ENCODE measurements around the gene CRYM.

The CRYM gene

DNA sequence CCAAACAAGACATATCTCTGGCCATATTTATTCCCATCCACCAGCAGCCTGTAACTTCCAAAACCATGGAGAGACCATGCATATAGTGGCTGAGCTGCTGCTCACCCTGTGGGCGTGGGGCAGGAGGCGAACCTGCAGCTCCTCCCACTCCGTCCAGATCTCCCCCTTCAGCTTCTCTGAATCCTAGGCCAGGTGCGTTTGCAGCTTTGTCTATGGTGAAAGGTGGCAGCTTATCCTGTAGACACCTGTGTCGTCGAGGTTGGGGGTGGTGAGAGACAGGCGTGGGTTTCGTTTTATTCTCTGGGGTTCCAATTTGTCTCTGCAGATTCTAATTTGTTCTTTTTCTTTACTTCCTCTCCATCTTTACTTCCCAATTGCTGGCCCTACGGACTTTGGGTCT, 54.3 kb downstream of the CRYM start:
- TF ChIP-seq, protein P1, sequence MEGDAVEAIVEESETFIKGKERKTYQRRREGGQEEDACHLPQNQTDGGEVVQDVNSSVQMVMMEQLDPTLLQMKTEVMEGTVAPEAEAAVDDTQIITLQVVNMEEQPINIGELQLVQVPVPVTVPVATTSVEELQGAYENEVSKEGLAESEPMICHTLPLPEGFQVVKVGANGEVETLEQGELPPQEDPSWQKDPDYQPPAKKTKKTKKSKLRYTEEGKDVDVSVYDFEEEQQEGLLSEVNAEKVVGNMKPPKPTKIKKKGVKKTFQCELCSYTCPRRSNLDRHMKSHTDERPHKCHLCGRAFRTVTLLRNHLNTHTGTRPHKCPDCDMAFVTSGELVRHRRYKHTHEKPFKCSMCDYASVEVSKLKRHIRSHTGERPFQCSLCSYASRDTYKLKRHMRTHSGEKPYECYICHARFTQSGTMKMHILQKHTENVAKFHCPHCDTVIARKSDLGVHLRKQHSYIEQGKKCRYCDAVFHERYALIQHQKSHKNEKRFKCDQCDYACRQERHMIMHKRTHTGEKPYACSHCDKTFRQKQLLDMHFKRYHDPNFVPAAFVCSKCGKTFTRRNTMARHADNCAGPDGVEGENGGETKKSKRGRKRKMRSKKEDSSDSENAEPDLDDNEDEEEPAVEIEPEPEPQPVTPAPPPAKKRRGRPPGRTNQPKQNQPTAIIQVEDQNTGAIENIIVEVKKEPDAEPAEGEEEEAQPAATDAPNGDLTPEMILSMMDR (IDR thresholded peaks at IDR 0.05; ENCODE audit: low read depth, low read length, missing control alignments) = no peak
- no peak for DNase-seq (ENCODE audit: low read depth)
- H3K4me3 ChIP-seq (ENCODE audit: low read depth, low read length) = no peak overlapping the region

DNA sequence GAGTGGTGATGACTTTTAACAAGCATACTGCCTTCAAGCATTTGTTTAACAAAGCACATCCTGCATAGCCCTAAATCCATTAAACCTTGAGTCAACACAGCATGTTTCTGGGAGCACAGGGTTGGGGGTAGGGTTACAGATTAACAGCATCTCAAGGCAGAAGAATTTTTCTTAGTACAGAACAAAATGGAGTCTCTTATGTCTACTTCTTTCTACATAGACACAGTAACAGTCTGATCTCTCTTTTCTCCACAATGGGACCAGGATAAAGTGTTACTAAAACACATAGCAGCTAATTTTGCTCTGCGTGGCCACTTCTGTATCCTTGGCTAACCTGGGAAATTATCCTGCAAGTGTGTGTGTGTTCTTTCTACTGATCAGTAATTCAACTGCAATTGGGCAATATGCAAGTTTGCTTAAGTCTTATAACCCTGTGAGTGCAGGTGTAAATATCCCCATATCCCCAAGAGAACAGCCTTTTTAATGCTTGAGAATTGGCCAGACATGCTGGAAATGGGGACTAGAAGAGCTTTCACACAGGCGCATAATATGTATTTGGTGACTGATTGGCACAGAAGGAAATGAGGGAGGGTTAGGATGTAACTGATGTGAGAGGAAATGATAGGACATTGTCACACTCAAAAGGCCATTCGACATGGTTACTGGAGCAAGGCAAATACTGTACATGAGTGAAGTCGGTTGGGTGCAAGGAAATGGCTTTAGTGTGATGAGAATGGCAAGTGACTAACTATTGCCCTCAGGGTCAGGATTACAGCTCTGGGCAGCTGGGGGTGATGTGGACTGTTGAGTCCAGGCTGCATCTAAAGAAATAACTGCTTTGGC, 55.4 kb downstream of the CRYM start:
- no peak for DNase-seq (ENCODE audit: low read depth)
- TF ChIP-seq, protein P1 (IDR thresholded peaks at IDR 0.05; ENCODE audit: low read depth, low read length, missing control alignments) = no peak
- H3K4me3 ChIP-seq (ENCODE audit: low read depth, low read length) = no peak overlapping the region

DNA sequence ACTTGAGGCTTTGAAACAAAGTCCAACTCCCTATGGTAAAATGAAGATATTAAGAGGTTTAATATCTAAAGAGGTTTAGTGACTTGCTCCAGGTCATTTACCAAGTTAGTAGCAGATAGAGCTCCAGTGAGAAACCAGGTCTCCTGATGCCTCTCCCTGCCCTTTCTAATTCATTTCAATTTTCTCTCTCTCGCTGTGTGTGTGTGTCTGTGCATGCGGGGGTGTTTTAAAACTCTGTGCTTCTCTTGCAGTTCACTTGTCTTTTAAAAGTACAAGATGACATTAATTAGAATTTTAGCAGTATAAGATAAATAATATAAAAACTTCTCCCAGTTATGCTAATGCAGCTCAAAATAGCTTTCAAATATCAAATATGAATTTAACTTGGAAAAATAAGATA, 58.5 kb downstream of the CRYM start:
- TF ChIP-seq, protein P1 (IDR thresholded peaks at IDR 0.05; ENCODE audit: low read depth, low read length, missing control alignments) = no peak
- H3K4me3 ChIP-seq (ENCODE audit: low read depth, low read length) = no peak overlapping the region
- DNase-seq (ENCODE audit: low read depth) = no peak

DNA sequence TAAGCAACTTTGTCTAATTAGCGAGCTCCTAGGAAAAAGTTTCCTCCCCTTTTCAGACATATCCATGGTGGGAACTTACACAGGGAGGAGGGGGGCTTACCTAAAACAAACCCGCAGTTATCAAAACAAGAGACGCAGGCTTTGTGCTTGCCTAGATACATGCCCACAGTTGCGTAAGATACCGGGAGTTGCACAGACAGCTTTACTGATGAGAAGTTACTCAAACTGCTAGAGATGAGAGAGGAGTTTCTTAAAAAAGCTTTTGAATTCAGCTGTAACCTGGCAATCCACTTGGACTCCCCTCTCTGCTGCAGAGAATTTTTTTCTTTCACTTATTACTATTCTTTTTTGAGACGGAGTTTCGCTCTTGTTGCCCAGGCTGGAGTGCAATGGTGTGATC, 59.9 kb downstream of the CRYM start:
- DNase-seq (ENCODE audit: low read depth) = no peak
- TF ChIP-seq, protein P1 (IDR thresholded peaks at IDR 0.05; ENCODE audit: low read depth, low read length, missing control alignments) = no peak
- no peak overlapping the region for H3K4me3 ChIP-seq (ENCODE audit: low read depth, low read length)

DNA sequence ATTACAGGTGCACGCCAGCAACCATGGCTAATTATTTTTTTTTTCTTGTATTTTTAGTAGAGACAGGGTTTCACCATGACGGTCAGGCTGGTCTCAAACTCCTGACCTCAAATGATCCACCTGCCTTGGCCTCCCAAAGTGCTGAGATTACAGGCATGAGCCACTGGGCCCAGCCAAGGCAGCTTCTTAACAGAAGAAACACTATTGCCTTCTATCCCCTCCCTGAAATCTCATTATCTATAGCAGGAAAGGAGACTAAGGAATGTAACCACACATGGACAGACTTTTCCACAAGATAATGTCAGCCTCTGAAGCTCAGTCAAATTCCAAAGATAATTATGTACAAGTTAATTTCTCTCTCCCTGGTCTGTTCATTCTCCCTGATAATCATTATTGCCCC, 61.0 kb downstream of the CRYM start:
- no peak overlapping the region for H3K4me3 ChIP-seq (ENCODE audit: low read depth, low read length)
- TF ChIP-seq, protein P1 (IDR thresholded peaks at IDR 0.05; ENCODE audit: low read depth, low read length, missing control alignments) = no peak
- DNase-seq (ENCODE audit: low read depth) = no peak

DNA sequence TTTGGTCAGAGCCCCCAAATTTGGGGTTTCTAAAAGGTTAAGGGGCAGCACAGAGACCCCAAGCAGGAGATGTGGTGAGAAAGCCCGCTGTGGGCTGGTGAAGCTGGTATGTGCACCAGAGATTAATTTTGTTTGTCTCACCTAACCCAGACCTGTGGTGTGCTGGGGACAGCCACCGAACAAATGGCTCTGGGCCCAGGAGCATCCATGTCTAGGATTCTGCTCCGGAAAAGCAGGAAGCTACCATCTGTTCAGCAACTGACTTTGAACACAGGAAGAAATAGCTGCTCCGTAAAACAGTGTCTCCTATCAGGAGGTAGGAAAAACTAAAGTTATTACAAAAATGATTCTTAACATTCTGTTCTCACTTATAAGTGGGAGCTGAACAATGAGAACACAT, 64.0 kb downstream of the CRYM start:
- TF ChIP-seq, protein P1 (IDR thresholded peaks at IDR 0.05; ENCODE audit: low read depth, low read length, missing control alignments) = no peak
- H3K4me3 ChIP-seq (ENCODE audit: low read depth, low read length) = no peak overlapping the region
- DNase-seq (ENCODE audit: low read depth) = no peak

DNA sequence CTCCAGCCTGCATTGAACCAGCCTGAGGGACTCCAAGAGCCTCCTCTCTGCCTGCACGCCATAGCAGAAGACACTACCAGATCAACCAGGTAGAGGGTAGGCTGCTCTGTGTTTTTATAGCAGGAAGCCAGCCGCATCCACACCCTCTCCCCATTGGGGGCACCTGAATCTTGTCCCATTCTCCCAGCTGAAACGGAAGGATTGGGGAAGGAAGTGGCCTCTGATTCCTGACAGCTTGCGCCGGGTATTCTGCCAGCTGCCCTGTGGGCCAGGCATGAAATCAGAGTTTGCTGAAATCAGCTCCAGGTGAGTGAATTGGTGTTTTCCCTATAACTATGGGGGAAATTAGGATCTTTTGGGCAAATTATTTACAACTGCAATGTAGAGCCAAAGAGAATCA, 66.6 kb downstream of the CRYM start, which contains the start of gene ZP2:
ZP2 (minus strand) TSS at position 89 of the 400 bp plus-strand sequence; CDS start at position 62, 27 bp downstream.
- TF ChIP-seq, protein P1 (IDR thresholded peaks at IDR 0.05; ENCODE audit: low read depth, low read length, missing control alignments) = no peak
- no peak within 1 kb of the TSS for H3K4me3 ChIP-seq (ENCODE audit: low read depth, low read length)
- DNase-seq (ENCODE audit: low read depth) = no peak

Measured in GM12864 (cell line).